Hepatocyte (in vitro differentiated cells): ENCODE results near the gene RACK1. TPM values are rescaled to one million over a fixed set of nuclear protein-coding genes. Genes with fewer than 3 reads are reported as not detected.

Experiments
- DNase-seq: peaks from one replicate; pipeline ENCODE4 v3.0.0-alpha.2; 2016; ENCODE audit warnings: low spot score
- H2AFZ ChIP-seq: fragments of 200-600 bp; sonication (generic); 2 replicates; pipeline ENCODE4 v1.6.0; 2016; ENCODE audit warnings: antibody characterized with exemption, mild to moderate bottlenecking
- H3K27ac ChIP-seq: fragments of 200-600 bp; sonication (generic); 2 replicates; pipeline ENCODE4 v1.5.1; 2016; ENCODE audit warnings: mild to moderate bottlenecking
- H3K27me3 ChIP-seq: fragments of 200-600 bp; sonication (generic); 2 replicates; pipeline ENCODE4 v1.6.1; 2016
- H3K36me3 ChIP-seq: fragments of 200-600 bp; sonication (generic); replicated peaks from 2 replicates; pipeline ENCODE4 v1.5.1; 2016; ENCODE audit warnings: low read depth; ENCODE audit not compliant: insufficient read depth
- H3K4me1 ChIP-seq: fragments of 200-600 bp; sonication (generic); 2 replicates; pipeline ENCODE4 v1.5.1; 2016; ENCODE audit warnings: mild to moderate bottlenecking, moderate library complexity; ENCODE audit not compliant: insufficient read depth
- H3K4me2 ChIP-seq: fragments of 200-600 bp; sonication (generic); 2 replicates; pipeline ENCODE4 v1.6.0; 2016
- H3K4me3 ChIP-seq: fragments of 200-600 bp; sonication (generic); 2 replicates; pipeline ENCODE4 v1.5.1; 2016; ENCODE audit warnings: mild to moderate bottlenecking
- H3K79me2 ChIP-seq: fragments of 200-600 bp; sonication (generic); 2 replicates; pipeline ENCODE4 v1.6.0; 2017; ENCODE audit warnings: mild to moderate bottlenecking
- H3K9me2 ChIP-seq: fragments of 200-600 bp; sonication (generic); replicated peaks from 2 replicates; pipeline ENCODE4 v1.6.0; 2017; ENCODE audit warnings: mild to moderate bottlenecking; ENCODE audit not compliant: insufficient read depth
- H3K9me3 ChIP-seq: fragments of 200-600 bp; sonication (generic); 2 replicates; pipeline ENCODE4 v1.5.1; 2016; ENCODE audit warnings: low read depth, mild to moderate bottlenecking
- H4K20me1 ChIP-seq: fragments of 200-600 bp; sonication (generic); 2 replicates; pipeline ENCODE4 v1.6.0; 2016; ENCODE audit warnings: mild to moderate bottlenecking; ENCODE audit not compliant: insufficient read depth, poor library complexity, severe bottlenecking
- EZH2 ChIP-seq: fragments of 200-600 bp; sonication (generic); IDR thresholded peaks from 2 replicates; pipeline ENCODE4 v1.6.1; 2016; ENCODE audit warnings: antibody characterized with exemption, mild to moderate bottlenecking, borderline replicate concordance
- EZH2phosphoT487 ChIP-seq: fragments of 200-600 bp; sonication (generic); IDR thresholded peaks from one replicate; pipeline ENCODE4 v1.6.1; 2018; ENCODE audit warnings: antibody characterized with exemption, mild to moderate bottlenecking, low read depth, moderate library complexity; ENCODE audit not compliant: unreplicated experiment, severe bottlenecking
- WGBS: methylation state at CpG from one replicate; pipeline ENCODE4 v1.1.6; 2016; ENCODE audit warnings: low lambda C conversion rate; ENCODE audit errors: missing lambda C conversion rate; 5-methylcytosine and 5-hydroxymethylcytosine counted together
- polyA plus RNA-seq: library from polyadenylated mRNA; unstranded; fragments of >200 nt; fragmentation: Nextera tagmentation; extraction: Ambion mirVana; gene quantifications from 2 replicates; pipeline ENCODE4 v1.2.1, GENCODE V29; 2016
- total RNA-seq: library from RNA; depleted of rRNA; stranded (reverse); fragments of >200 nt; gene quantifications from 2 replicates; pipeline ENCODE4 v1.2.3, GENCODE V29; 2014
- TF ChIP-seq, protein P1 (sequence below): fragments of 200-600 bp; sonication (generic); IDR thresholded peaks from 2 replicates; pipeline ENCODE4 v1.5.1; 2016; ENCODE audit warnings: antibody characterized with exemption, mild to moderate bottlenecking; ENCODE audit not compliant: poor library complexity

The RACK1 gene
- total and polyA plus RNA-seq, 2 experiments from 2014 or later, result 680 to 2,199 TPM

- H3K27me3 ChIP-seq, result no peaks in the 10 kb centered on the region
- no peak overlapping the region for H2AFZ ChIP-seq
- peak overlapping the region; percentile 78 for H3K4me2 ChIP-seq
- H3K79me2 ChIP-seq, result peaks cover 7% of the 10 kb centered on the region
- H3K4me3 ChIP-seq, result no peak overlapping the region
- no peaks in the 10 kb centered on the region for H3K9me2 ChIP-seq
- H3K9me3 ChIP-seq, result no peaks in the 10 kb centered on the region
- TF ChIP-seq EZH2phosphoT487 (no peak), EZH2 (no peak)
- TF ChIP-seq, protein P1, sequence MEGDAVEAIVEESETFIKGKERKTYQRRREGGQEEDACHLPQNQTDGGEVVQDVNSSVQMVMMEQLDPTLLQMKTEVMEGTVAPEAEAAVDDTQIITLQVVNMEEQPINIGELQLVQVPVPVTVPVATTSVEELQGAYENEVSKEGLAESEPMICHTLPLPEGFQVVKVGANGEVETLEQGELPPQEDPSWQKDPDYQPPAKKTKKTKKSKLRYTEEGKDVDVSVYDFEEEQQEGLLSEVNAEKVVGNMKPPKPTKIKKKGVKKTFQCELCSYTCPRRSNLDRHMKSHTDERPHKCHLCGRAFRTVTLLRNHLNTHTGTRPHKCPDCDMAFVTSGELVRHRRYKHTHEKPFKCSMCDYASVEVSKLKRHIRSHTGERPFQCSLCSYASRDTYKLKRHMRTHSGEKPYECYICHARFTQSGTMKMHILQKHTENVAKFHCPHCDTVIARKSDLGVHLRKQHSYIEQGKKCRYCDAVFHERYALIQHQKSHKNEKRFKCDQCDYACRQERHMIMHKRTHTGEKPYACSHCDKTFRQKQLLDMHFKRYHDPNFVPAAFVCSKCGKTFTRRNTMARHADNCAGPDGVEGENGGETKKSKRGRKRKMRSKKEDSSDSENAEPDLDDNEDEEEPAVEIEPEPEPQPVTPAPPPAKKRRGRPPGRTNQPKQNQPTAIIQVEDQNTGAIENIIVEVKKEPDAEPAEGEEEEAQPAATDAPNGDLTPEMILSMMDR, result no peak
- no peaks in the 10 kb centered on the region for H3K36me3 ChIP-seq
- H3K4me1 ChIP-seq, result peaks cover 6% of the 10 kb centered on the region
- no peaks in the 10 kb centered on the region for H4K20me1 ChIP-seq
- DNase-seq, result no peak
- no peak overlapping the region for H3K27ac ChIP-seq
- whole genome bisulfite sequencing, result 97% methylated on average over 49 of the region's 49 CpGs
Observed at GRCh38 chr5:181219262-181220177, 24.2 kb downstream of the RACK1 start.

- Histone ChIP-seq H3K36me3 (no peaks in the 10 kb centered on the region), H3K4me3 (peak overlapping the region; percentile 12), H3K27ac (peak overlapping the region; percentile 17), H3K4me1 (no peaks in the 10 kb centered on the region), H3K79me2 (no peaks in the 10 kb centered on the region), H3K27me3 (no peaks in the 10 kb centered on the region), H4K20me1 (no peaks in the 10 kb centered on the region), H3K4me2 (peak overlapping the region; percentile 78), H2AFZ (peak overlapping the region; percentile 53), H3K9me3 (no peaks in the 10 kb centered on the region), H3K9me2 (no peaks in the 10 kb centered on the region)
- no peak for DNase-seq
- 48% methylated on average over 10 of the region's 10 CpGs for WGBS
- TF ChIP-seq, protein P1, result no peak
- no peak for TF ChIP-seq EZH2
- TF ChIP-seq EZH2phosphoT487, result no peak
Observed at GRCh38 chr5:181218795-181219124, 24.9 kb downstream of the RACK1 start.

- Histone ChIP-seq H3K27me3 (peaks cover 4% of the 10 kb centered on the region), H4K20me1 (no peaks in the 10 kb centered on the region), H3K4me3 (peak overlapping the region; percentile 25), H3K36me3 (no peaks in the 10 kb centered on the region), H3K9me3 (no peaks in the 10 kb centered on the region), H3K4me2 (peak overlapping the region; percentile 78), H3K9me2 (no peaks in the 10 kb centered on the region), H3K79me2 (no peaks in the 10 kb centered on the region), H3K4me1 (no peaks in the 10 kb centered on the region), H3K27ac (peak overlapping the region; percentile 18), H2AFZ (peak overlapping the region; percentile 57)
- peak; percentile 26 for DNase-seq
- WGBS, result 6% methylated on average over 13 of the region's 13 CpGs
- TF ChIP-seq EZH2phosphoT487 (no peak), EZH2 (no peak)
- TF ChIP-seq, protein P1, result peak; percentile 0
Observed at GRCh38 chr5:181217803-181218062, 26.0 kb downstream of the RACK1 start.
